WI38 (cell line): Measurements from ENCODE around the gene PPP1R16B.

ENCODE experiments used
- H3K4me3 ChIP-seq: 2 replicates; pipeline ENCODE4 v1.5.1; 2011; ENCODE audit warnings: low read depth, mild to moderate bottlenecking, control low read depth, low read length
- TF ChIP-seq, protein P1 (sequence below): IDR thresholded peaks from 2 replicates; pipeline ENCODE4 v1.5.1; 2012; ENCODE audit warnings: low read depth, mild to moderate bottlenecking, control low read depth, low read length

Gene PPP1R16B

DNA sequence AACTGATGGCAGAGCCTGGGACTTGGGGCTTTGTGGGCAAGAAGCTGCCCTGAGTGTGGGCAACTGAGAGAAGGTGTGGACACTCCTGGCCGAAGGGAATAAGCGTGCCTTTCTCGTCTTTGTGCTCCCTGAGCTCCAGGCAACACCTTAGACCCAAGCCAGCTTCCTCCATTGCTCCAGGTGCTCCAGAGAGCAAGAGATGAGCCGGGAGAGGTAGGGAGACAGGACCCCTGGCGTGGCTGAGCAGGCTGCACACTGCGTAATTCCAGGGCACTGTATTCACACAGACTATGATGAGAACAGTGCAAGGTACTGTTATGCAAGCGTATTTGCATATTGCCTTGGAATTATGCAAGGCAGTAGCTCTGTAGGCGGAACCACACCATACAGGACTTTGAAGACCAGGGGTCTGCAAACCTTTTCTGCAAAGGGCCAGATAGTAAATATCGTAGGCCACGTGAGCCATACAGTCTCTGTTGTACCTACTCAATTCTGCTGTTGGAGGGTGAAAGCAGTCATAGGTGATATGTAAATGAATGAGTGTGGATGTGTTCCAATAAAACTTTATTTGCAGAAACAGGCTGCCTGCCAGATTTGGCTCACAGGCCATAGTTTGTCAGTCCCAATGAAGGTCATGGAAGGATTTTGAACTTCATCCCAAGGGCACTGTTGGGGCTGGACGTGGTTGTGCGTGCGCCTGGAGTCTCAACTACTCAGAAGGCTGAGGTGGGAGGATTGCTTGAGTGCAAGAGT is 78.7 kb downstream of the PPP1R16B start:
- TF ChIP-seq, protein P1, sequence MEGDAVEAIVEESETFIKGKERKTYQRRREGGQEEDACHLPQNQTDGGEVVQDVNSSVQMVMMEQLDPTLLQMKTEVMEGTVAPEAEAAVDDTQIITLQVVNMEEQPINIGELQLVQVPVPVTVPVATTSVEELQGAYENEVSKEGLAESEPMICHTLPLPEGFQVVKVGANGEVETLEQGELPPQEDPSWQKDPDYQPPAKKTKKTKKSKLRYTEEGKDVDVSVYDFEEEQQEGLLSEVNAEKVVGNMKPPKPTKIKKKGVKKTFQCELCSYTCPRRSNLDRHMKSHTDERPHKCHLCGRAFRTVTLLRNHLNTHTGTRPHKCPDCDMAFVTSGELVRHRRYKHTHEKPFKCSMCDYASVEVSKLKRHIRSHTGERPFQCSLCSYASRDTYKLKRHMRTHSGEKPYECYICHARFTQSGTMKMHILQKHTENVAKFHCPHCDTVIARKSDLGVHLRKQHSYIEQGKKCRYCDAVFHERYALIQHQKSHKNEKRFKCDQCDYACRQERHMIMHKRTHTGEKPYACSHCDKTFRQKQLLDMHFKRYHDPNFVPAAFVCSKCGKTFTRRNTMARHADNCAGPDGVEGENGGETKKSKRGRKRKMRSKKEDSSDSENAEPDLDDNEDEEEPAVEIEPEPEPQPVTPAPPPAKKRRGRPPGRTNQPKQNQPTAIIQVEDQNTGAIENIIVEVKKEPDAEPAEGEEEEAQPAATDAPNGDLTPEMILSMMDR = no peak

DNA sequence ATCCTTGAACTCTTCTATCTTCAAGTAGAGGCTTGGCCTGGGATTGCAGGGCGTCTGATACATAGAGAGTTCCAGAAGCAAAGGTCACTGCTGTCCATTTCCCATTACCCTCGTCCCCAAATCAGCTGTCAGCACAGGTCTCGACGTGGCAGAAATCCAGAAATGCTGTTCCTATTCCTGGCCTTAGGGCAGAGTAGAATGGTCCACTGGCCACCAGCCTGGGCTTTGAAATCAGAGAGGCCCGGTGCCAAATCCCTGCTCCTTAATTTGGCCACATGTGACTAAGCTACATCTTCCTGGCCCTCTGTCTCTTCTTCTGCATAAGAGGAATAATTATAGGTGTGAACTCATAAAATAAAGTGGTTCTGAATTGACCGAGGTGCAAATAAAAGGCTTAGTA is 79.9 kb downstream of the PPP1R16B start:
- H3K4me3 ChIP-seq = no peak overlapping the region
- TF ChIP-seq, protein P1 = no peak

More for the DNA sequence above, 78.7 kb downstream of the PPP1R16B start:
- no peak overlapping the region for H3K4me3 ChIP-seq

- TF ChIP-seq, protein P1 = no peak
- no peak overlapping the region for H3K4me3 ChIP-seq
These were observed 82.7 kb downstream of the PPP1R16B start for GRCh38 chr20:38888059-38888831.

- TF ChIP-seq, protein P1 = no peak
- H3K4me3 ChIP-seq = no peak overlapping the region
These were observed 83.6 kb downstream of the PPP1R16B start for GRCh38 chr20:38889050-38889449.

DNA sequence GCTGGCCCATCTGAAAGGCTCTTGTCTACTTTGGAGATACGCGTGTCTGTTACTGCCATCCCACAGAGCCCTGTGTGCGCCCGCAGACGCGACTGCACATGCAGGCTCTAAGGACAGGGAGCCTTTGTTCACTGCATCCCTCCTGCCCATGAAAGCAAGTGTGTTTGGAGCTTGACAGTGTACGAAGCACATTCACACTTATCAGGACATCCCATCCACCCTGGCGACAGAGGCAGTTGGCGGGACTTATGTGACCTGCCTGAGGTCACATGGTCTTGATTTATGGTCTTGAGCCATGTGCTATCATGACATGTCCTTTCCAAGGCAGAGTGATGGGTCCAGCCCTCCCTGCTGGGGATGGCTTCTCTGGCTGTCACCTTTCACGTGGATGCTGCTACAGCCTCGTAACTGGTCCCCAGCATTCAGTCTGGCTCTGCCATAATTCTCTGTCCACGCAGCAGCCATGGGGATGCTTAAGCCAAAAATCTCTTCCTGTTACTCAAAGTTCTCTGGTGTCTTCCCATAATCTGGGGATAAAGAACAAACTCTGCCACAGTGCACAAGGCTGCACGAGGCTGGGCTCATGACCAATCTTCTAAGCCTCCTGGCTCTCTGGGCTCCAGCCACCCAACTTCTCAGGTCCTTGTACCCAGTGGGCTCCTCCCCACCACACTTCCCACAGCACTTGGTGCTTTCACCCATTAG is 84.4 kb downstream of the PPP1R16B start:
- H3K4me3 ChIP-seq = no peak overlapping the region
- TF ChIP-seq, protein P1 = no peak

DNA sequence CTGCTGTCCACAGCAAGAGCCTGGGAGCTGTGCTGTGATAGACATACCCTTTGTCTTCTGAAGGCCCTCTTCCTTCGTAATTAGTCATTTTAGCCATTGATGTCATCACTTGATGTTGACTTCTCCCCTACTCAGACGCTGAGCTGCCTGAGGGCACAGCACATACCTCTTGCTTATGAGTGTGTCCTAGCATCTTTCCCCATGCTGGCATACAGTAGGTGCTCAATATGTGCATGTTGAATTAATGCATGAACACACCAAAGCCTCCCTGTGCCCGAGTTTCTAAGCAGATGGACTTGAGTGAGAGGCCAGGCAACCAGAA is 85.0 kb downstream of the PPP1R16B start:
- TF ChIP-seq, protein P1 = no peak

More for the DNA sequence above, 85.0 kb downstream of the PPP1R16B start:
- H3K4me3 ChIP-seq = no peak overlapping the region
